ENCODE results near the gene SORL1.

GRCh38 chr11:121650351-121651256, 198.5 kb downstream of the SORL1 start:
- TF ChIP-seq CTCF (conservative IDR thresholded peaks at IDR 0.05; ENCODE audit: low read length) (no peak), EZH2phosphoT487 (IDR thresholded peaks at IDR 0.05; ENCODE audit: borderline replicate concordance, low read depth, low read length) (no peak)

Data from OCI-LY7 (cell line).